Epithelial cell of esophagus (primary cell): Measurements from ENCODE around the gene ATRIP.

ENCODE experiments used
- DNase-seq: peaks from one replicate; pipeline ENCODE4 v3.0.0; 2010; ENCODE audit warnings: low read depth
- H3K4me3 ChIP-seq: 2 replicates; pipeline ENCODE4 v1.5.1; 2011; ENCODE audit warnings: mild to moderate bottlenecking, low read length, control low read depth
- CTCF ChIP-seq: IDR thresholded peaks from 2 replicates; pipeline ENCODE4 v1.5.1; 2011; ENCODE audit warnings: low read depth, mild to moderate bottlenecking, low read length, control low read depth, inconsistent platforms; ENCODE audit not compliant: insufficient read depth; ENCODE audit errors: missing control alignments

The ATRIP gene

GRCh38 chr3:48406443-48407431 lies 39.8 kb upstream of the ATRIP start:
- TF ChIP-seq CTCF, result no peak
- no peak overlapping the region for H3K4me3 ChIP-seq
- no peak for DNase-seq

- TF ChIP-seq CTCF, result no peak
- DNase-seq, result no peak
- no peak overlapping the region for H3K4me3 ChIP-seq
These were observed 38.9 kb upstream of the ATRIP start for GRCh38 chr3:48407542-48408099.

- no peak overlapping the region for H3K4me3 ChIP-seq
- no peak for TF ChIP-seq CTCF
- DNase-seq, result no peak
These were observed 37.7 kb upstream of the ATRIP start for GRCh38 chr3:48408823-48409281.

GRCh38 chr3:48409291-48410201 lies 37.0 kb upstream of the ATRIP start:
- TF ChIP-seq CTCF, result no peak
- H3K4me3 ChIP-seq, result no peak overlapping the region
- DNase-seq, result no peak

- no peak overlapping the region for H3K4me3 ChIP-seq
- TF ChIP-seq CTCF, result no peak
- DNase-seq, result no peak
These were observed 36.1 kb upstream of the ATRIP start for GRCh38 chr3:48410205-48411040.

GRCh38 chr3:48411041-48411588 lies 35.4 kb upstream of the ATRIP start:
- TF ChIP-seq CTCF, result no peak

More at GRCh38 chr3:48411041-48411588, 35.4 kb upstream of the ATRIP start:
- DNase-seq, result no peak
- no peak overlapping the region for H3K4me3 ChIP-seq
